GM23338 (cell line): ENCODE results near the gene CRTC3.

Experiments
- CREB1 ChIP-seq: fragments of 250-450 bp; sonication (Bioruptor Pico); IDR thresholded peaks from 2 replicates; pipeline ENCODE4 v1.5.0; 2020; ENCODE audit warnings: low read depth, mild to moderate bottlenecking, moderate library complexity
- EZH2phosphoT487 ChIP-seq: fragments of 200-600 bp; sonication (generic); IDR thresholded peaks from one replicate; pipeline ENCODE4 v1.8.1; 2018; ENCODE audit warnings: antibody characterized with exemption; ENCODE audit not compliant: unreplicated experiment
- POLR2AphosphoS5 ChIP-seq: IDR thresholded peaks from 2 replicates; pipeline ENCODE4 v1.6.1; 2016; ENCODE audit warnings: antibody characterized with exemption, low read depth
- TF ChIP-seq, protein P1 (sequence below), 2 experiments: fragments of 200-600 bp in 1 of 2; sonication (generic) in 1 of 2; conservative IDR thresholded peaks; 2 replicates each; pipeline versions ENCODE4 v1.5.1 to v1.6.1; 2016 to 2017; ENCODE audit warnings: antibody characterized with exemption in 2 of 2, low read depth in 2 of 2, mild to moderate bottlenecking in 2 of 2, moderate library complexity in 1 of 2

GRCh38 chr15:90545095-90545494 is 15.4 kb downstream of the CRTC3 start:
- TF ChIP-seq, protein P1, sequence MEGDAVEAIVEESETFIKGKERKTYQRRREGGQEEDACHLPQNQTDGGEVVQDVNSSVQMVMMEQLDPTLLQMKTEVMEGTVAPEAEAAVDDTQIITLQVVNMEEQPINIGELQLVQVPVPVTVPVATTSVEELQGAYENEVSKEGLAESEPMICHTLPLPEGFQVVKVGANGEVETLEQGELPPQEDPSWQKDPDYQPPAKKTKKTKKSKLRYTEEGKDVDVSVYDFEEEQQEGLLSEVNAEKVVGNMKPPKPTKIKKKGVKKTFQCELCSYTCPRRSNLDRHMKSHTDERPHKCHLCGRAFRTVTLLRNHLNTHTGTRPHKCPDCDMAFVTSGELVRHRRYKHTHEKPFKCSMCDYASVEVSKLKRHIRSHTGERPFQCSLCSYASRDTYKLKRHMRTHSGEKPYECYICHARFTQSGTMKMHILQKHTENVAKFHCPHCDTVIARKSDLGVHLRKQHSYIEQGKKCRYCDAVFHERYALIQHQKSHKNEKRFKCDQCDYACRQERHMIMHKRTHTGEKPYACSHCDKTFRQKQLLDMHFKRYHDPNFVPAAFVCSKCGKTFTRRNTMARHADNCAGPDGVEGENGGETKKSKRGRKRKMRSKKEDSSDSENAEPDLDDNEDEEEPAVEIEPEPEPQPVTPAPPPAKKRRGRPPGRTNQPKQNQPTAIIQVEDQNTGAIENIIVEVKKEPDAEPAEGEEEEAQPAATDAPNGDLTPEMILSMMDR (conservative IDR thresholded peaks at IDR 0.05; ENCODE audit: low read depth in 2 of 2), result peak; percentile 40 to 41
- TF ChIP-seq POLR2AphosphoS5 (no peak), EZH2phosphoT487 (no peak), CREB1 (CRISPR knock-in tag) (no peak)
